ENCODE results near the gene SDC4.

DNA sequence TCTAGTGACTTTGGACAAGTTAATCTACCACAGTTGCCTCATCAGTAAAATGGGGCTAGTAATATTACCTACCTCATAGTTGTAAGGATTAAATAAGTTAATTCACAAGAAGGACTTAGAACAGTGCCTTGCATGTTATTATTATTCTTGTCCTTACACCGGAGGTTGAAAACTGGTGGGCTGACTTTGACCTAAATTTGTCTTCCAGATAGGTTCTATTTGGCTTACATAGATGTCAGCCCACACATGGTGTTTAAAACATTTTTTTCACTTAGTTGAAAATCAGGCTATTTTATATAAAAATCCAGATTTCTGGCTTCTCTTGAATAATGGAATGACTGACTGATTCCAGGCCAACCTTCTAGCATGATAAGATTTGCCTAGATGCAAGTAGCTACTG lies 18.0 kb upstream of the SDC4 start:
- TF ChIP-seq JUND (IDR thresholded peaks at IDR 0.05) = no peak
- TF ChIP-seq SIN3A (IDR thresholded peaks at IDR 0.05; ENCODE audit: low read depth) = no peak
- no peak for TF ChIP-seq EZH2 (IDR thresholded peaks at IDR 0.05)
- TF ChIP-seq, protein P1, sequence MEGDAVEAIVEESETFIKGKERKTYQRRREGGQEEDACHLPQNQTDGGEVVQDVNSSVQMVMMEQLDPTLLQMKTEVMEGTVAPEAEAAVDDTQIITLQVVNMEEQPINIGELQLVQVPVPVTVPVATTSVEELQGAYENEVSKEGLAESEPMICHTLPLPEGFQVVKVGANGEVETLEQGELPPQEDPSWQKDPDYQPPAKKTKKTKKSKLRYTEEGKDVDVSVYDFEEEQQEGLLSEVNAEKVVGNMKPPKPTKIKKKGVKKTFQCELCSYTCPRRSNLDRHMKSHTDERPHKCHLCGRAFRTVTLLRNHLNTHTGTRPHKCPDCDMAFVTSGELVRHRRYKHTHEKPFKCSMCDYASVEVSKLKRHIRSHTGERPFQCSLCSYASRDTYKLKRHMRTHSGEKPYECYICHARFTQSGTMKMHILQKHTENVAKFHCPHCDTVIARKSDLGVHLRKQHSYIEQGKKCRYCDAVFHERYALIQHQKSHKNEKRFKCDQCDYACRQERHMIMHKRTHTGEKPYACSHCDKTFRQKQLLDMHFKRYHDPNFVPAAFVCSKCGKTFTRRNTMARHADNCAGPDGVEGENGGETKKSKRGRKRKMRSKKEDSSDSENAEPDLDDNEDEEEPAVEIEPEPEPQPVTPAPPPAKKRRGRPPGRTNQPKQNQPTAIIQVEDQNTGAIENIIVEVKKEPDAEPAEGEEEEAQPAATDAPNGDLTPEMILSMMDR (IDR thresholded peaks at IDR 0.05 in 2 of 3, conservative IDR thresholded peaks at IDR 0.05 in 1 of 3; ENCODE audit: borderline replicate concordance in 1 of 3, insufficient read depth in 1 of 3, low read depth in 2 of 3, low read length in 2 of 3) = no peak
- no peak for TF ChIP-seq YY1 (IDR thresholded peaks at IDR 0.05; ENCODE audit: extremely low read depth, insufficient replicate concordance, low read depth, low read length)
- TF ChIP-seq POLR2AphosphoS5 (IDR thresholded peaks at IDR 0.05; ENCODE audit: low read depth, low read length) = no peak
- TF ChIP-seq, protein P2, sequence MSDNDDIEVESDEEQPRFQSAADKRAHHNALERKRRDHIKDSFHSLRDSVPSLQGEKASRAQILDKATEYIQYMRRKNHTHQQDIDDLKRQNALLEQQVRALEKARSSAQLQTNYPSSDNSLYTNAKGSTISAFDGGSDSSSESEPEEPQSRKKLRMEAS (IDR thresholded peaks at IDR 0.05) = no peak
- TF ChIP-seq CEBPB (IDR thresholded peaks at IDR 0.05; ENCODE audit: low read depth) = no peak
- no peak for TF ChIP-seq EZH2phosphoT487 (IDR thresholded peaks at IDR 0.05; ENCODE audit: borderline replicate concordance)

Data from HCT116 (cell line).